GM12891 (cell line): Measurements from ENCODE around the gene ALDH4A1.

ENCODE experiments used
- POLR2A ChIP-seq: IDR thresholded peaks from 2 replicates; pipeline ENCODE4 v1.6.1; 2011; ENCODE audit warnings: low read depth, low read length, control low read depth
- POLR2AphosphoS5 ChIP-seq: IDR thresholded peaks from 2 replicates; pipeline ENCODE4 v1.6.1; 2011; ENCODE audit warnings: low read depth, low read length, control low read depth
- TAF1 ChIP-seq: IDR thresholded peaks from 2 replicates; pipeline ENCODE4 v1.6.1; 2011; ENCODE audit warnings: low read depth, low read length, control low read depth

DNA sequence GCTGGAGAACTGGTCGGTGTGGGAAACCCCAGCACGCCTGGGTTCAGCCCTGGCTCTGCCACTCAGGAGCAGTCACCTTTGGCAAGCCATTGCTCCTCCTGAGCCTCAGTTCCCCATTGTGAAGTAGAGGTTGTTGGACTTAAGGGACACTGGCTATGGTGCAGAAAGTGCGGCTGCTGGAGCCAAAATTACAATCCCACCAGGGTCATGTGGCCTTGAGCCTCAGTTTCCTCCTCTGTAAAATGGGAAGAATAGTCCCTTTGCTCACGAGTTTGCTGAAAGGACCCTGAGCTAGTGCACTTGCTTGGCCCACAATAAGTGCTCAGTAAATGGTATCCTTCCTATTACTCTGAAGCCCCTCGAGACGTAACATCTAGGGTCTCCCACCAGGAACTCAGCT lies 28.3 kb downstream of the ALDH4A1 start:
- TF ChIP-seq POLR2AphosphoS5 (no peak), TAF1 (no peak), POLR2A (no peak)
